ENCODE measurements around the gene BAAT.
A peak's percentile ranks its signal among the peaks of the same experiment; 100 is the strongest.

BAAT gene

DNA sequence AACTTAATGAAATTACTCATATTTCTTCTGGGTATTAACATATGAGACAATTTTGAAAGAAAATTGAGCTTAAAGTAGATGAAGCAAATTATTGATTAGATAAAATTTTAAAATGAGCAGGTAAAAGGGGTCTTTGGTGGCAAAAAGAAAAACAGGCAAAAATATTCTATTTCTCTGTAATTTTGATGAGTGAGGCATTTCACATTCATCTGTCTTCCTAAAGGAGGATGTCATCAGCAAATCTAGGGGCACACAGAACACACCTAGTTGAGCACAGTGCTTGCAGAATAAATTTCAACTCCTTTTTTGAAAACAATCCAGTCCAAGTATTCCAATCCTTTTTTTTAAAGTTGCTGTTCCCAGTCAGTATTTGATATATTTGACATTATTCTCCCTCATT, 30.0 kb upstream of the BAAT start:
- no peaks in the 10 kb centered on the region for H3K27me3 Mint-ChIP-seq
- peaks cover 31% of the 10 kb centered on the region for H3K9me3 Mint-ChIP-seq
- H3K36me3 Mint-ChIP-seq, result peaks cover 35% of the 10 kb centered on the region

DNA sequence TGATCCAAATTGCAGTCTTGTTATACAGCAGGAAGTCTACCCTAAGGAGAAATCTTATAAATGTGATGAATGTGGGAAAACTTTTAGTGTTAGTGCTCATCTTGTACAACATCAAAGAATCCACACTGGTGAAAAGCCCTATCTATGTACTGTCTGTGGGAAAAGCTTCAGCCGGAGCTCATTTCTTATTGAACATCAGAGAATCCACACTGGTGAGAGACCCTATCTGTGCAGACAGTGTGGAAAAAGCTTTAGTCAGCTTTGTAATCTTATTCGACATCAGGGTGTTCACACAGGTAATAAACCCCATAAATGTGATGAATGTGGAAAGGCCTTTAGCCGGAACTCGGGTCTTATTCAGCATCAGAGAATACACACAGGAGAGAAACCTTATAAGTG, 24.3 kb upstream of the BAAT start:
- DNase-seq (ENCODE audit: low spot score in 2 of 2), result no peak
- H3K36me3 Mint-ChIP-seq, result peaks cover 59% of the 10 kb centered on the region
- no peak overlapping the region for H3K4me3 Mint-ChIP-seq
- no peaks in the 10 kb centered on the region for H3K27me3 Mint-ChIP-seq
- ATAC-seq (ENCODE audit: low read depth), result no peak
- H3K27ac Mint-ChIP-seq, result no peak overlapping the region
- peaks cover 4% of the 10 kb centered on the region for H3K4me1 Mint-ChIP-seq
- H3K9me3 Mint-ChIP-seq, result peaks cover 30% of the 10 kb centered on the region

More for the DNA sequence above, 30.0 kb upstream of the BAAT start:
- ATAC-seq (ENCODE audit: low read depth), result no peak
- DNase-seq (ENCODE audit: low spot score in 2 of 2), result no peak
- Mint-ChIP-seq H3K27ac (no peak overlapping the region), H3K4me1 (peaks cover 7% of the 10 kb centered on the region), H3K4me3 (no peak overlapping the region)

GRCh38 chr9:101408374-101409078, 23.7 kb upstream of the BAAT start:
- ATAC-seq (ENCODE audit: low read depth) (no peak), DNase-seq (ENCODE audit: low spot score in 2 of 2) (no peak)
- Mint-ChIP-seq H3K36me3 (peaks cover 61% of the 10 kb centered on the region), H3K27me3 (no peaks in the 10 kb centered on the region), H3K9me3 (peaks cover 30% of the 10 kb centered on the region), H3K4me3 (no peak overlapping the region), H3K4me1 (peaks cover 7% of the 10 kb centered on the region), H3K27ac (no peak overlapping the region)

DNA sequence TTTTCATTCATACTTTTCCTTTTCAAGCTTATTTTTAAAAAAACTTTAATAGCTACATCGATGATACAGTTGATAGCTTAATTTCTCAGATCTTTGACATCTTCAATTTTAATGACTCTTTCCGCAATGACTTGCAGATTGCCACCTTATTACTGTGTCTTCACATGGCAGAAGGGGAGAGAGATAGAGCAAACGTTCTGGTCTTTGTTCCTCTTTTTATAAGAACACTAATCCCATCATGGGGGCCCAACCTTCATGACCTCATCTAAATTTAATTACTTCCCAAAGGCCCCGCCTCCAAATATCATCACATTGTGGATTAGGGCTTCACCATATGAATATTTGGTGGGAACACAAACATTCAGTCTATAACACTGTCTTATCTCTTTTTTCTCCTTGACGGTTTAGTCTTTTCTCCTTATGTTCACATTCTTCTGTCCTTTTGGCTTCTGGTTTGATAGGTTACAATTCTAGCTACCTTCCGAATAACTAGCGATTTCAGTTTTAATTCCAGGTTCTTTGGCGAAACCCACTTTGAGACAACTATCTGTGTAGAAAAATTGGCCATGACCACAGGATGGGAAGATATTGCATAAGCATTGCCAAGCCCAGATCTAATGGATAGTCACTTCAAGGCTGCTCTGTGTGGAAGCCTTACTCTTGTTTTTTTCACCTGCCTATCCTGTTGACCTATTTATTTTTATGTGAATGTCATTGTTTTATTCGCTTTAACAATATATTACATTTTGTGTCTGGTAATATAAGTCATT, 18.9 kb upstream of the BAAT start:
- Mint-ChIP-seq H3K27ac (peak overlapping the region; percentile 6), H3K27me3 (no peaks in the 10 kb centered on the region), H3K4me3 (no peak overlapping the region), H3K36me3 (peaks cover 74% of the 10 kb centered on the region), H3K9me3 (peaks cover 20% of the 10 kb centered on the region), H3K4me1 (peaks cover 29% of the 10 kb centered on the region)
- ATAC-seq (ENCODE audit: low read depth), result no peak
- no peak for DNase-seq (ENCODE audit: low spot score in 2 of 2)

GRCh38 chr9:101400120-101400519, 15.3 kb upstream of the BAAT start:
- Mint-ChIP-seq H3K36me3 (peaks cover 52% of the 10 kb centered on the region), H3K4me3 (peak overlapping the region; percentile 68), H3K4me1 (peaks cover 38% of the 10 kb centered on the region), H3K9me3 (peaks cover 10% of the 10 kb centered on the region), H3K27me3 (no peaks in the 10 kb centered on the region), H3K27ac (peak overlapping the region; percentile 32)
- ATAC-seq (ENCODE audit: low read depth), result no peak
- no peak for DNase-seq (ENCODE audit: low spot score in 2 of 2)

GRCh38 chr9:101399643-101399970, 14.8 kb upstream of the BAAT start:
- H3K9me3 Mint-ChIP-seq, result peaks cover 7% of the 10 kb centered on the region
- DNase-seq (ENCODE audit: low spot score in 2 of 2), result no peak
- H3K27me3 Mint-ChIP-seq, result no peaks in the 10 kb centered on the region
- H3K4me1 Mint-ChIP-seq, result peaks cover 41% of the 10 kb centered on the region
- ATAC-seq (ENCODE audit: low read depth), result no peak
- H3K36me3 Mint-ChIP-seq, result peaks cover 50% of the 10 kb centered on the region
- peak overlapping the region; percentile 99 for H3K4me3 Mint-ChIP-seq
- peak overlapping the region; percentile 100 for H3K27ac Mint-ChIP-seq

DNA sequence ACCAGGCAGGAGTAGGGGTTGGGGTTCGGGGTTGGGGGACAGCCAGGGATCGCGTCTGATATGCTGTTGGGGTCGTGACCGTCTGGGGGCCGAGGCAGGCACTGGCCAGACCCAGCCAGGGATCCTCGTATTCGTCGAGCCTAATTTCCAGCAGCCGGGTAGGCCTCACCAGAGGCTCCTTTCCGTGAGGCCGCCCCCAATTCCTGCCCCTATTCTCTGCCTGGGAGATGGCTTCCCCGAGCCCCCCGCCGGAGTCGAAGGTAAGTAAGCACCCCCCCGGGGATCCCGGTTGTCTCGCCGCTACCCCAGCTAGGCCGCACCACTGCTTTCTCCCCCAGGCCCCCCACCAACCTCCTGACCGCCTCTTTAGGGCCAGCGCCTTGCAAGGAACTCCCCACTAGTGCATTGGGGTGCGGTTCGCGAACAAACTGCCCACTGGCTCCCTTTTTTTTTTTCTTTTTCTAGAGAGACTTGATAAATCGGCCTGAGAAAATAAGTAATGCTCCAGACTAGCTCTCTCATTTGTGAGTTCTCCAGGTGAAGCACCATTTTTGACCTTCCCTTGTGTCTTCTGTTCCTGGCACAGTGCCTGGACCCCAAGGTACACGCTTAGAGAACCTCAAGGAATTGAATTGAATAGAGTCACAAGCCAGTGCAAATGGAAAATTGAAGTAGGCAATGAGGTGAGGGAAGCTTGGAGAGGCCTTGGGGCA, 14.3 kb upstream of the BAAT start:
- no peaks in the 10 kb centered on the region for H3K27me3 Mint-ChIP-seq
- peak; percentile 0 for ATAC-seq (ENCODE audit: low read depth)
- peak overlapping the region; percentile 99 for H3K4me3 Mint-ChIP-seq
- H3K4me1 Mint-ChIP-seq, result peaks cover 46% of the 10 kb centered on the region
- peaks cover 6% of the 10 kb centered on the region for H3K9me3 Mint-ChIP-seq
- H3K27ac Mint-ChIP-seq, result peak overlapping the region; percentile 100
- DNase-seq (ENCODE audit: low spot score in 2 of 2), result no peak
- peaks cover 49% of the 10 kb centered on the region for H3K36me3 Mint-ChIP-seq

GRCh38 chr9:101398068-101398929, 13.5 kb upstream of the BAAT start, which contains the start of the genes MRPL50 and ZNF189:
Gene MRPL50 (minus strand): TSS chr9:101398618. CDS start chr9:101398592, 26 bp downstream.
Gene ZNF189 (plus strand): TSS chr9:101398851. CDS start chr9:101399157, 306 bp downstream.
- Mint-ChIP-seq H3K36me3 (peaks cover 44% of the 10 kb centered on the region), H3K27me3 (no peaks in the 10 kb centered on the region), H3K27ac (peak within 1 kb of the TSS; percentile 100), H3K4me1 (peaks cover 43% of the 10 kb centered on the region), H3K4me3 (peak within 1 kb of the TSS; percentile 99), H3K9me3 (peaks cover 3% of the 10 kb centered on the region)
- DNase-seq (ENCODE audit: low spot score in 2 of 2) (peak; percentile 90 to 94), ATAC-seq (ENCODE audit: low read depth) (peak; percentile 90)

- ATAC-seq (ENCODE audit: low read depth) (no peak), DNase-seq (ENCODE audit: low spot score in 2 of 2) (no peak)
These were observed 12.9 kb upstream of the BAAT start for GRCh38 chr9:101397746-101398067.

DNA sequence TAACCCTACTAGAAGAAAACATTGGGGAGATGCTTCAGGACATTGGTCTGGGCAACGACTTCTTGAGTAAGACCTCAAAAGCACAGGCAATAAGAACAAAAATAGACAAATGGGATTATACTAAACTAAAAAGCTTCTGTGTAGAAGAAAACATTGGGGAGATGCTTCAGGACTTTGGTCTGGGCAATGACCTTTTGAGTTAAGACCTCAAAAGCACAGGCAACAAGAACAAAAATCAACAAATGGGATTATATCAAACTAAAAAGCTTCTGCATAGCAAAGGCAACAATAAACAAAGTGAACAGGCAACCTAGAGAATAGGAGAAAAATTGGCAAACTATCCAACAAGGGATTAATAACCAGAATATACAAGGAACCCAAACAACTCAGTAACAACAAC, 9.9 kb upstream of the BAAT start:
- H3K4me3 Mint-ChIP-seq, result no peak overlapping the region

More at GRCh38 chr9:101397746-101398067, 12.9 kb upstream of the BAAT start:
- H3K9me3 Mint-ChIP-seq, result peaks cover 5% of the 10 kb centered on the region
- H3K27ac Mint-ChIP-seq, result peak overlapping the region; percentile 100
- no peaks in the 10 kb centered on the region for H3K27me3 Mint-ChIP-seq
- H3K36me3 Mint-ChIP-seq, result peaks cover 43% of the 10 kb centered on the region
- H3K4me3 Mint-ChIP-seq, result peak overlapping the region; percentile 99
- H3K4me1 Mint-ChIP-seq, result peaks cover 42% of the 10 kb centered on the region

GRCh38 chr9:101393135-101393534, 8.3 kb upstream of the BAAT start:
- peaks cover 9% of the 10 kb centered on the region for H3K9me3 Mint-ChIP-seq
- DNase-seq (ENCODE audit: low spot score in 2 of 2), result no peak
- H3K4me1 Mint-ChIP-seq, result peaks cover 41% of the 10 kb centered on the region
- no peak for ATAC-seq (ENCODE audit: low read depth)
- no peaks in the 10 kb centered on the region for H3K27me3 Mint-ChIP-seq
- H3K36me3 Mint-ChIP-seq, result peaks cover 43% of the 10 kb centered on the region
- H3K27ac Mint-ChIP-seq, result peak overlapping the region; percentile 2
- no peak overlapping the region for H3K4me3 Mint-ChIP-seq

More for the DNA sequence above, 9.9 kb upstream of the BAAT start:
- ATAC-seq (ENCODE audit: low read depth), result no peak
- peaks cover 43% of the 10 kb centered on the region for H3K36me3 Mint-ChIP-seq
- DNase-seq (ENCODE audit: low spot score in 2 of 2), result no peak
- H3K9me3 Mint-ChIP-seq, result peaks cover 9% of the 10 kb centered on the region
- no peaks in the 10 kb centered on the region for H3K27me3 Mint-ChIP-seq
- H3K27ac Mint-ChIP-seq, result no peak overlapping the region
- peaks cover 39% of the 10 kb centered on the region for H3K4me1 Mint-ChIP-seq

DNA sequence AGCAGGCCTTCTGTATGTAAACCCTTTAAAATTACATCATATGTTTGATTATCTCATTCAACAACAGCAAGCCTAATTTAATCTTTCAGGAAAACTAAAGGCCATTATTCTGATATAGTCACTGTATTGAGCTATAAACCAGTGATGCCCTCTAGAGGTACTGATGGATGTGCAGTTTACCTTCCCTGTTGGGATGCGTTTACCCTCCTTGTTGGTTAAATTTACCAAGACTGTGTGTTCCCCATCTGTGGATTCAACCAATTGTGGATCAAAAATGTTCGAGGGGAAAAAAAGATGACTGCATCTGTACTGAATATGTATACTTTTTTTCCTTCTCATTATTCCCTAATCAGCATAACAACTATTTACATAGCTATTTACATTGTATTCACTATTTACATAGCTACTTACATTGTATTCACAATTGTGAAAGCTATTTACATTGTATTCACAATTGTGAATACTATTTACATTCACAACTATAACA, 3.7 kb upstream of the BAAT start:
- Mint-ChIP-seq H3K36me3 (peaks cover 38% of the 10 kb centered on the region), H3K27ac (peak overlapping the region; percentile 16), H3K9me3 (peaks cover 14% of the 10 kb centered on the region), H3K27me3 (no peaks in the 10 kb centered on the region), H3K4me3 (no peak overlapping the region), H3K4me1 (peaks cover 24% of the 10 kb centered on the region)
- DNase-seq (ENCODE audit: low spot score in 2 of 2) (no peak), ATAC-seq (ENCODE audit: low read depth) (no peak)

GRCh38 chr9:101387871-101388506, 3.2 kb upstream of the BAAT start:
- Mint-ChIP-seq H3K4me1 (peaks cover 22% of the 10 kb centered on the region), H3K4me3 (no peak overlapping the region), H3K27ac (peak overlapping the region; percentile 16), H3K27me3 (no peaks in the 10 kb centered on the region), H3K9me3 (peaks cover 13% of the 10 kb centered on the region), H3K36me3 (peaks cover 35% of the 10 kb centered on the region)
- no peak for DNase-seq (ENCODE audit: low spot score in 2 of 2)
- ATAC-seq (ENCODE audit: low read depth), result peak; percentile 70
